ENCODE data around the gene RAB5IF.

DNA sequence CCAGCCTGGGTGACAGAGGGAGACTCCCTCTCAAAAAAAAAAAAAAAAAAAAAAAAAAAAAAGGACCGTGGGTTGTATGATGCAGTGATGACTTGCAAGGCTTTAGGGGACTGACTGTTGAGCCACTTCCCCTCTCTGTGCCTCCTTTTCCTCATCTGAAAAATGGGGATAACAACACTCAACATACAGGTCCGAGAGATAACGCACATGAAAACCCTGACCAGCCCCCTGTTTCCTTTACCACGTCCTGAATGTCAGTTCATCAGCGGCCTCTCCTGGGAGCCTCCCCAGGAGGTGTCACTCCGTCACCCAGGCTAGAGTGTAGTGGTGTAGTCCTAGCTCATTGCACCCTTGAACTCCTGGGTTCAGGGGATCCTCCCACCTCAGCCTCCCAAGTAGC is 36.6 kb downstream of the RAB5IF start:
- TF ChIP-seq, protein P1, sequence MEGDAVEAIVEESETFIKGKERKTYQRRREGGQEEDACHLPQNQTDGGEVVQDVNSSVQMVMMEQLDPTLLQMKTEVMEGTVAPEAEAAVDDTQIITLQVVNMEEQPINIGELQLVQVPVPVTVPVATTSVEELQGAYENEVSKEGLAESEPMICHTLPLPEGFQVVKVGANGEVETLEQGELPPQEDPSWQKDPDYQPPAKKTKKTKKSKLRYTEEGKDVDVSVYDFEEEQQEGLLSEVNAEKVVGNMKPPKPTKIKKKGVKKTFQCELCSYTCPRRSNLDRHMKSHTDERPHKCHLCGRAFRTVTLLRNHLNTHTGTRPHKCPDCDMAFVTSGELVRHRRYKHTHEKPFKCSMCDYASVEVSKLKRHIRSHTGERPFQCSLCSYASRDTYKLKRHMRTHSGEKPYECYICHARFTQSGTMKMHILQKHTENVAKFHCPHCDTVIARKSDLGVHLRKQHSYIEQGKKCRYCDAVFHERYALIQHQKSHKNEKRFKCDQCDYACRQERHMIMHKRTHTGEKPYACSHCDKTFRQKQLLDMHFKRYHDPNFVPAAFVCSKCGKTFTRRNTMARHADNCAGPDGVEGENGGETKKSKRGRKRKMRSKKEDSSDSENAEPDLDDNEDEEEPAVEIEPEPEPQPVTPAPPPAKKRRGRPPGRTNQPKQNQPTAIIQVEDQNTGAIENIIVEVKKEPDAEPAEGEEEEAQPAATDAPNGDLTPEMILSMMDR (IDR thresholded peaks at IDR 0.05), result no peak
- TF ChIP-seq POLR2A (IDR thresholded peaks at IDR 0.05), result no peak

Data from testis (tissue), 2 donors.